ENCODE measurements around the gene ATP6V0E2. TPM values are rescaled to one million over a fixed set of nuclear protein-coding genes. Genes with fewer than 3 reads are reported as not detected.

The ATP6V0E2 gene
- total RNA-seq, 2 donors from 2014 or later, result 24.1 TPM

DNA sequence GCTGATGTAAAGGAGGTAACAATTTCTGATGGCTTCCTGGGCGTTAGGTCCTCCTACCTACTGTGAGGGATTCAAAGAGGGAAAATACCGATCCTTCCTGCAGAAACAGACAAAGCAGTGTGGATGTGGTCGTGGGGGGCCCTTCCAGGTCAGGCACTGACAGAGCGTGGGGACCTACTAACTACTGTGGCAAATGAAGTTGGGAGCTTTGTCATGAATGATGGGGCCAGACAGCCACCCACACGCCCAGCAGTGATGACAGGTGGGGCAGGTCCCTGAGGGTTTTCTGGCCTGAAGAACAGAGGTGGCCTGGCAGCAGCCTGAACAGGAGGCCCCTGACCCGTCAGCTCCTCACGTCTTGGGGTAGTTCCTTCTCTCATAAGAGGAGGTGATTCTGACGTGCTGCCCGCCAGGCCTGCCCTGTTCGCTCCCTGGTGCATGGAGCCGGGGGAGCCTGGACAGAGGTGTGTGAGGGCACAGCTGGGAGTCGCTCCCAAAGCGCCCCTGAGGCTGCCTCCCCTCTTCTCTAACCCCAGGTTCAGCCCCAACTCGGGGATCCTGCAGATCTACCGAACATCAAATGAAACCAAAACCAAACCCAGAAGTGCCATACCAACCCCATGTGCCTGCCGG lies 4.2 kb downstream of the ATP6V0E2 start:
- Histone ChIP-seq H3K27me3 (no peaks in the 10 kb centered on the region), H3K9me3 (no peaks in the 10 kb centered on the region), H3K36me3 (replicated peaks in 1 of 2; ENCODE audit: insufficient read depth in 1 of 2, low read depth in 2 of 2) (no peaks in the 10 kb centered on the region), H3K4me1 (peaks cover 37% of the 10 kb centered on the region), H3K4me3 (no peak overlapping the region), H3K27ac (no peak overlapping the region)
- ATAC-seq (no peak), DNase-seq (no peak)
- TF ChIP-seq, protein P1, sequence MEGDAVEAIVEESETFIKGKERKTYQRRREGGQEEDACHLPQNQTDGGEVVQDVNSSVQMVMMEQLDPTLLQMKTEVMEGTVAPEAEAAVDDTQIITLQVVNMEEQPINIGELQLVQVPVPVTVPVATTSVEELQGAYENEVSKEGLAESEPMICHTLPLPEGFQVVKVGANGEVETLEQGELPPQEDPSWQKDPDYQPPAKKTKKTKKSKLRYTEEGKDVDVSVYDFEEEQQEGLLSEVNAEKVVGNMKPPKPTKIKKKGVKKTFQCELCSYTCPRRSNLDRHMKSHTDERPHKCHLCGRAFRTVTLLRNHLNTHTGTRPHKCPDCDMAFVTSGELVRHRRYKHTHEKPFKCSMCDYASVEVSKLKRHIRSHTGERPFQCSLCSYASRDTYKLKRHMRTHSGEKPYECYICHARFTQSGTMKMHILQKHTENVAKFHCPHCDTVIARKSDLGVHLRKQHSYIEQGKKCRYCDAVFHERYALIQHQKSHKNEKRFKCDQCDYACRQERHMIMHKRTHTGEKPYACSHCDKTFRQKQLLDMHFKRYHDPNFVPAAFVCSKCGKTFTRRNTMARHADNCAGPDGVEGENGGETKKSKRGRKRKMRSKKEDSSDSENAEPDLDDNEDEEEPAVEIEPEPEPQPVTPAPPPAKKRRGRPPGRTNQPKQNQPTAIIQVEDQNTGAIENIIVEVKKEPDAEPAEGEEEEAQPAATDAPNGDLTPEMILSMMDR (IDR thresholded peaks at IDR 0.05), result no peak
- intact Hi-C loops (cut with DNase I), result no loop called here
- 80 to 83% methylated on average over 6 to 16 of the region's 16 CpGs for WGBS, 2 donors

DNA sequence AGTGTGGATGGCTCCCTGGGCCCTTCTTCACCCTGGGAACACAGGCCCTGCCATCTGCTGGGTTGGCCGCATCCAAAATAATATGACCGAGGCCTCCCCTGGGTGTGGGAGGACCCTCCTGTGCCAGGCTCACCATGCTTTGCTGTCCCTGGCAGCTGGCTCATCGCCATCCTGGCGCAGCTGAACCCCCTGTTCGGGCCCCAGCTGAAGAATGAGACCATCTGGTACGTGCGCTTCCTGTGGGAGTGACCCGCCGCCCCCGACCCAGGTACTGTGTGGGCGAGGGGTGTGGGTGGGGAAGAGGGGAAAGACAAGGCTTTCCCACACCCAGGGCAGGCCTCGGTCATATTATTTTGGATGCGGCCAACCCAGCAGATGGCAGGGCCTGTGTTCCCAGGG lies 4.8 kb downstream of the ATP6V0E2 start:
- no peak for ATAC-seq
- Histone ChIP-seq H3K4me1 (peaks cover 38% of the 10 kb centered on the region), H3K9me3 (no peaks in the 10 kb centered on the region), H3K27ac (no peak overlapping the region), H3K4me3 (no peak overlapping the region), H3K27me3 (no peaks in the 10 kb centered on the region), H3K36me3 (replicated peaks in 1 of 2; ENCODE audit: insufficient read depth in 1 of 2, low read depth in 2 of 2) (no peaks in the 10 kb centered on the region)
- intact Hi-C loops (cut with DNase I), result no loop called here
- no peak for DNase-seq
- TF ChIP-seq POLR2A (IDR thresholded peaks at IDR 0.05), result no peak
- TF ChIP-seq, protein P1 (IDR thresholded peaks at IDR 0.05), result no peak
- 76 to 81% methylated on average over 9 to 13 of the region's 13 CpGs for WGBS, 2 donors

GRCh38 chr7:149879271-149879743 lies 5.5 kb downstream of the ATP6V0E2 start:
- H3K9me3 ChIP-seq, result no peaks in the 10 kb centered on the region
- TF ChIP-seq, protein P1 (IDR thresholded peaks at IDR 0.05), result no peak
- no peak for TF ChIP-seq POLR2A (IDR thresholded peaks at IDR 0.05)
- intact Hi-C loops (cut with DNase I), result no loop called here
- H3K27ac ChIP-seq, result no peak overlapping the region
- WGBS, 2 donors, result 80% methylated on average over 14 of the region's 14 CpGs; no CpG with 5 or more reads in 1 of the 2 donors
- no peak overlapping the region for H3K4me3 ChIP-seq
- no peaks in the 10 kb centered on the region for H3K36me3 ChIP-seq (replicated peaks in 1 of 2; ENCODE audit: insufficient read depth in 1 of 2, low read depth in 2 of 2)
- no peaks in the 10 kb centered on the region for H3K27me3 ChIP-seq
- no peak for DNase-seq
- ATAC-seq, result no peak
- H3K4me1 ChIP-seq, result peaks cover 42% of the 10 kb centered on the region

- intact Hi-C loops (cut with DNase I), result no loop called here
- Histone ChIP-seq H3K4me3 (no peak overlapping the region), H3K27ac (peak overlapping the region in 2 of 4 donors; percentile 76 to 85), H3K9me3 (no peaks in the 10 kb centered on the region), H3K36me3 (replicated peaks in 1 of 2; ENCODE audit: insufficient read depth in 1 of 2, low read depth in 2 of 2) (no peaks in the 10 kb centered on the region), H3K27me3 (no peaks in the 10 kb centered on the region), H3K4me1 (peaks cover 46% of the 10 kb centered on the region)
- WGBS, 2 donors, result 79% methylated on average over 8 to 16 of the region's 16 CpGs
- no peak for TF ChIP-seq POLR2A (IDR thresholded peaks at IDR 0.05)
- TF ChIP-seq, protein P1 (IDR thresholded peaks at IDR 0.05), result no peak
- DNase-seq, result no peak
- ATAC-seq, result no peak
These were observed 6.2 kb downstream of the ATP6V0E2 start for GRCh38 chr7:149879766-149880637.

Data from body of pancreas (tissue), 4 donors.